ENCODE measurements around the gene ESRRA. TPM values are rescaled to one million over a fixed set of nuclear protein-coding genes. Genes with fewer than 3 reads are reported as not detected.

ESRRA gene
- total and polyA plus RNA-seq, 10 of the 15 experiments (the other 5 are each of a cell fraction or from before 2014, with no cell fraction given): 0.32 to 48.9 (median 12.6) TPM

DNA sequence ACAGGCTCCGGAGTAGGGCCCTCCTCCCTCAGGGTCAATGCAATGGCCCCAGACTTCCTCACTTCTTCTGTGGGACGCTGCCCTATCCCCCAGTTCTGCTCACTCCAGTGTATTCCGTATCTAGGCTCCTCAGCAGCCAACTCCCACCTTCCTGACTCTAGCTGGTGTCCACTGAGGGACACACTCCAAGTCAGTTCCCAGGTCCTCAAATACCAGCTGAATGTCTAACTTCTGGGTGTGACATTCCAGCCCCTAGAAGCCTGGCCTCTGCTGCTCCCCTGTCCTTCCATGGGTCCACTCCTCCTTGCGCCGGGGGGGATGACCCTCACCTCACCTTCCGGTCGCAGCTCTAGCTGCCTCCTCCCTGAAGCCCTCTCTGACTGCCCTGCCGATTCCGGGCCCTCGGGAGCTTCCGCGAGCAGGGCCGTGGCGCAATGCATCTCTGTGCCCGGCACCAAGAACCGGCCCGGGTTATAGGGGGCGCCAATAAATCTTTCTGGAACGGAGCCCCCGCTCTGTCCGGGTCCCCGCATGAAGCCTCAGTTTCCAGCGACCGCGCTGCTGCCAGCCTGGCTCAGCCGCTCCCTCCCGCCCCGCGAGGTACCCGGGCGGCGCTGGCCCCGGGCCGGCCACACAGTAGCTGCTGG, 36.3 kb upstream of the ESRRA start (continued):
- TF ChIP-seq, protein P1, sequence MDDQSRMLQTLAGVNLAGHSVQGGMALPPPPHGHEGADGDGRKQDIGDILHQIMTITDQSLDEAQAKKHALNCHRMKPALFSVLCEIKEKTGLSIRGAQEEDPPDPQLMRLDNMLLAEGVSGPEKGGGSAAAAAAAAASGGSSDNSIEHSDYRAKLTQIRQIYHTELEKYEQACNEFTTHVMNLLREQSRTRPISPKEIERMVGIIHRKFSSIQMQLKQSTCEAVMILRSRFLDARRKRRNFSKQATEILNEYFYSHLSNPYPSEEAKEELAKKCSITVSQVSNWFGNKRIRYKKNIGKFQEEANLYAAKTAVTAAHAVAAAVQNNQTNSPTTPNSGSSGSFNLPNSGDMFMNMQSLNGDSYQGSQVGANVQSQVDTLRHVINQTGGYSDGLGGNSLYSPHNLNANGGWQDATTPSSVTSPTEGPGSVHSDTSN (IDR thresholded peaks at IDR 0.05; ENCODE audit: insufficient replicate concordance, low read depth, low read length): no peak
- TF ChIP-seq SIX5 (IDR thresholded peaks at IDR 0.05; ENCODE audit: low read depth, low read length, severe bottlenecking) (peak; percentile 4), SMAD5 (IDR thresholded peaks at IDR 0.05; ENCODE audit: low read depth) (0 out of 2 replicates have a peak, but pooled peaks have one; percentile 20), JUND (IDR thresholded peaks at IDR 0.05; ENCODE audit: low read depth, low read length) (no peak), MEF2A (IDR thresholded peaks at IDR 0.05; ENCODE audit: insufficient read depth, low read depth, low read length) (no peak), NR2F1 (conservative IDR thresholded peaks at IDR 0.05) (peak; percentile 71), EP300 (IDR thresholded peaks at IDR 0.05; ENCODE audit: borderline replicate concordance in 1 of 2, control insufficient read depth in 1 of 2, low read depth in 2 of 2, low read length in 2 of 2) (no peak), CREB1 (IDR thresholded peaks at IDR 0.05; ENCODE audit: low read depth) (no peak), DPF2 (IDR thresholded peaks at IDR 0.05) (0 out of 2 replicates have a peak, but pooled peaks have one; percentile 50), ZZZ3 (IDR thresholded peaks at IDR 0.05; ENCODE audit: control insufficient read depth, insufficient read length, low read depth) (no peak), CBFB (IDR thresholded peaks at IDR 0.05; ENCODE audit: low read depth) (peak; percentile 41; the same call in 1 of the 2 replicates)
- TF ChIP-seq, protein P2, sequence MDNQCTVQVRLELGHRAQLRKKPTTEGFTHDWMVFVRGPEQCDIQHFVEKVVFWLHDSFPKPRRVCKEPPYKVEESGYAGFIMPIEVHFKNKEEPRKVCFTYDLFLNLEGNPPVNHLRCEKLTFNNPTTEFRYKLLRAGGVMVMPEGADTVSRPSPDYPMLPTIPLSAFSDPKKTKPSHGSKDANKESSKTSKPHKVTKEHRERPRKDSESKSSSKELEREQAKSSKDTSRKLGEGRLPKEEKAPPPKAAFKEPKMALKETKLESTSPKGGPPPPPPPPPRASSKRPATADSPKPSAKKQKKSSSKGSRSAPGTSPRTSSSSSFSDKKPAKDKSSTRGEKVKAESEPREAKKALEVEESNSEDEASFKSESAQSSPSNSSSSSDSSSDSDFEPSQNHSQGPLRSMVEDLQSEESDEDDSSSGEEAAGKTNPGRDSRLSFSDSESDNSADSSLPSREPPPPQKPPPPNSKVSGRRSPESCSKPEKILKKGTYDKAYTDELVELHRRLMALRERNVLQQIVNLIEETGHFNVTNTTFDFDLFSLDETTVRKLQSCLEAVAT (IDR thresholded peaks at IDR 0.05): no peak
- TF ChIP-seq, protein P3, sequence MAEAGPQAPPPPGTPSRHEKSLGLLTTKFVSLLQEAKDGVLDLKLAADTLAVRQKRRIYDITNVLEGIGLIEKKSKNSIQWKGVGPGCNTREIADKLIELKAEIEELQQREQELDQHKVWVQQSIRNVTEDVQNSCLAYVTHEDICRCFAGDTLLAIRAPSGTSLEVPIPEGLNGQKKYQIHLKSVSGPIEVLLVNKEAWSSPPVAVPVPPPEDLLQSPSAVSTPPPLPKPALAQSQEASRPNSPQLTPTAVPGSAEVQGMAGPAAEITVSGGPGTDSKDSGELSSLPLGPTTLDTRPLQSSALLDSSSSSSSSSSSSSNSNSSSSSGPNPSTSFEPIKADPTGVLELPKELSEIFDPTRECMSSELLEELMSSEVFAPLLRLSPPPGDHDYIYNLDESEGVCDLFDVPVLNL (IDR thresholded peaks at IDR 0.05; ENCODE audit: low read depth, low read length): no peak
- TF ChIP-seq, protein P4, sequence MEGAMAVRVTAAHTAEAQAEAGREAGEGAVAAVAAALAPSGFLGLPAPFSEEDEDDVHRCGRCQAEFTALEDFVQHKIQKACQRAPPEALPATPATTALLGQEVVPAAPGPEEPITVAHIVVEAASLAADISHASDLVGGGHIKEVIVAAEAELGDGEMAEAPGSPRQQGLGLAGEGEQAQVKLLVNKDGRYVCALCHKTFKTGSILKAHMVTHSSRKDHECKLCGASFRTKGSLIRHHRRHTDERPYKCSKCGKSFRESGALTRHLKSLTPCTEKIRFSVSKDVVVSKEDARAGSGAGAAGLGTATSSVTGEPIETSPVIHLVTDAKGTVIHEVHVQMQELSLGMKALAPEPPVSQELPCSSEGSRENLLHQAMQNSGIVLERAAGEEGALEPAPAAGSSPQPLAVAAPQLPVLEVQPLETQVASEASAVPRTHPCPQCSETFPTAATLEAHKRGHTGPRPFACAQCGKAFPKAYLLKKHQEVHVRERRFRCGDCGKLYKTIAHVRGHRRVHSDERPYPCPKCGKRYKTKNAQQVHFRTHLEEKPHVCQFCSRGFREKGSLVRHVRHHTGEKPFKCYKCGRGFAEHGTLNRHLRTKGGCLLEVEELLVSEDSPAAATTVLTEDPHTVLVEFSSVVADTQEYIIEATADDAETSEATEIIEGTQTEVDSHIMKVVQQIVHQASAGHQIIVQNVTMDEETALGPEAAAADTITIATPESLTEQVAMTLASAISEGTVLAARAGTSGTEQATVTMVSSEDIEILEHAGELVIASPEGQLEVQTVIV (IDR thresholded peaks at IDR 0.05; ENCODE audit: borderline replicate concordance, partially characterized antibody): no peak
